HEK293 (cell line): ENCODE results near the gene RAB11FIP3.

Source experiments
- BCL11A ChIP-seq: fragments of 450-650 bp; formaldehyde crosslinking; IDR thresholded peaks from 2 replicates; pipeline ENCODE4 v1.5.1; 2016; ENCODE audit warnings: low read depth, missing biosample characterization, missing genetic modification characterization
- CTCF ChIP-seq: fragments of 450-650 bp; formaldehyde crosslinking; IDR thresholded peaks from 2 replicates; pipeline ENCODE4 v1.5.1; 2016; ENCODE audit warnings: missing biosample characterization, missing genetic modification characterization
- GLIS1 ChIP-seq: fragments of 450-650 bp; formaldehyde crosslinking; IDR thresholded peaks from 2 replicates; pipeline ENCODE4 v1.5.1; 2016; ENCODE audit warnings: missing biosample characterization, missing genetic modification characterization
- PBX3 ChIP-seq: sonication (generic); formaldehyde crosslinking; IDR thresholded peaks from 2 replicates; pipeline ENCODE4 v1.8.1; 2022; ENCODE audit warnings: mild to moderate bottlenecking, moderate library complexity, missing genetic modification reagents
- PRDM10 ChIP-seq: fragments of 450-650 bp; formaldehyde crosslinking; IDR thresholded peaks from 2 replicates; pipeline ENCODE4 v1.5.1; 2016; ENCODE audit warnings: missing biosample characterization, missing genetic modification characterization
- SCRT1 ChIP-seq: fragments of 450-650 bp; formaldehyde crosslinking; IDR thresholded peaks from 2 replicates; pipeline ENCODE4 v1.5.1; 2016; ENCODE audit warnings: missing biosample characterization, missing genetic modification characterization, borderline replicate concordance
- ZFP41 ChIP-seq: fragments of 450-650 bp; formaldehyde crosslinking; IDR thresholded peaks from 2 replicates; pipeline ENCODE4 v1.5.1; 2016; ENCODE audit warnings: missing biosample characterization, missing genetic modification characterization, borderline replicate concordance
- ZNF223 ChIP-seq: fragments of 450-650 bp; formaldehyde crosslinking; IDR thresholded peaks from 2 replicates; pipeline ENCODE4 v1.5.1; 2016; ENCODE audit warnings: missing biosample characterization, missing genetic modification characterization
- ZNF560 ChIP-seq: fragments of 450-650 bp; formaldehyde crosslinking; IDR thresholded peaks from 2 replicates; pipeline ENCODE4 v1.5.1; 2017; ENCODE audit warnings: missing biosample characterization, missing genetic modification characterization, borderline replicate concordance
- ZNF76 ChIP-seq: fragments of 450-650 bp; formaldehyde crosslinking; IDR thresholded peaks from 2 replicates; pipeline ENCODE4; 2016; ENCODE audit warnings: low read depth, missing biosample characterization, missing genetic modification characterization, borderline replicate concordance
- TF ChIP-seq, protein P1 (sequence below): fragments of 450-650 bp; formaldehyde crosslinking; IDR thresholded peaks from 2 replicates; pipeline ENCODE4 v1.5.1; 2017; ENCODE audit warnings: missing biosample characterization, mild to moderate bottlenecking, missing genetic modification characterization, moderate library complexity
- TF ChIP-seq, protein P2 (sequence below): fragments of 450-650 bp; formaldehyde crosslinking; IDR thresholded peaks from 2 replicates; pipeline ENCODE4 v1.5.1; 2016; ENCODE audit warnings: missing biosample characterization, missing genetic modification characterization, low read depth
- TF ChIP-seq, protein P3 (sequence below): fragments of 450-650 bp; formaldehyde crosslinking; IDR thresholded peaks from 2 replicates; pipeline ENCODE4 v1.5.1; 2017; ENCODE audit warnings: missing biosample characterization, missing genetic modification characterization

- TF ChIP-seq CTCF (tag by site-specific recombination) (no peak), ZNF560 (tag by site-specific recombination) (no peak), SCRT1 (tag by site-specific recombination) (no peak), BCL11A (tag by site-specific recombination) (no peak), PBX3 (CRISPR knock-in tag) (no peak), GLIS1 (tag by site-specific recombination) (no peak), ZNF223 (no peak), ZNF76 (tag by site-specific recombination) (no peak), PRDM10 (no peak; the same call in none of the 2 replicates), ZFP41 (tag by site-specific recombination) (no peak)
- TF ChIP-seq, protein P1, sequence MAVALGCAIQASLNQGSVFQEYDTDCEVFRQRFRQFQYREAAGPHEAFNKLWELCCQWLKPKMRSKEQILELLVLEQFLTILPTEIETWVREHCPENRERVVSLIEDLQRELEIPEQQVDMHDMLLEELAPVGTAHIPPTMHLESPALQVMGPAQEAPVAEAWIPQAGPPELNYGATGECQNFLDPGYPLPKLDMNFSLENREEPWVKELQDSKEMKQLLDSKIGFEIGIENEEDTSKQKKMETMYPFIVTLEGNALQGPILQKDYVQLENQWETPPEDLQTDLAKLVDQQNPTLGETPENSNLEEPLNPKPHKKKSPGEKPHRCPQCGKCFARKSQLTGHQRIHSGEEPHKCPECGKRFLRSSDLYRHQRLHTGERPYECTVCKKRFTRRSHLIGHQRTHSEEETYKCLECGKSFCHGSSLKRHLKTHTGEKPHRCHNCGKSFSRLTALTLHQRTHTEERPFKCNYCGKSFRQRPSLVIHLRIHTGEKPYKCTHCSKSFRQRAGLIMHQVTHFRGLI (tag by site-specific recombination) = peak; percentile 23; the same call in 1 of the 2 replicates
- TF ChIP-seq, protein P2, sequence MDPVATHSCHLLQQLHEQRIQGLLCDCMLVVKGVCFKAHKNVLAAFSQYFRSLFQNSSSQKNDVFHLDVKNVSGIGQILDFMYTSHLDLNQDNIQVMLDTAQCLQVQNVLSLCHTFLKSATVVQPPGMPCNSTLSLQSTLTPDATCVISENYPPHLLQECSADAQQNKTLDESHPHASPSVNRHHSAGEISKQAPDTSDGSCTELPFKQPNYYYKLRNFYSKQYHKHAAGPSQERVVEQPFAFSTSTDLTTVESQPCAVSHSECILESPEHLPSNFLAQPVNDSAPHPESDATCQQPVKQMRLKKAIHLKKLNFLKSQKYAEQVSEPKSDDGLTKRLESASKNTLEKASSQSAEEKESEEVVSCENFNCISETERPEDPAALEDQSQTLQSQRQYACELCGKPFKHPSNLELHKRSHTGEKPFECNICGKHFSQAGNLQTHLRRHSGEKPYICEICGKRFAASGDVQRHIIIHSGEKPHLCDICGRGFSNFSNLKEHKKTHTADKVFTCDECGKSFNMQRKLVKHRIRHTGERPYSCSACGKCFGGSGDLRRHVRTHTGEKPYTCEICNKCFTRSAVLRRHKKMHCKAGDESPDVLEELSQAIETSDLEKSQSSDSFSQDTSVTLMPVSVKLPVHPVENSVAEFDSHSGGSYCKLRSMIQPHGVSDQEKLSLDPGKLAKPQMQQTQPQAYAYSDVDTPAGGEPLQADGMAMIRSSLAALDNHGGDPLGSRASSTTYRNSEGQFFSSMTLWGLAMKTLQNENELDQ (tag by site-specific recombination) = no peak
- TF ChIP-seq, protein P3, sequence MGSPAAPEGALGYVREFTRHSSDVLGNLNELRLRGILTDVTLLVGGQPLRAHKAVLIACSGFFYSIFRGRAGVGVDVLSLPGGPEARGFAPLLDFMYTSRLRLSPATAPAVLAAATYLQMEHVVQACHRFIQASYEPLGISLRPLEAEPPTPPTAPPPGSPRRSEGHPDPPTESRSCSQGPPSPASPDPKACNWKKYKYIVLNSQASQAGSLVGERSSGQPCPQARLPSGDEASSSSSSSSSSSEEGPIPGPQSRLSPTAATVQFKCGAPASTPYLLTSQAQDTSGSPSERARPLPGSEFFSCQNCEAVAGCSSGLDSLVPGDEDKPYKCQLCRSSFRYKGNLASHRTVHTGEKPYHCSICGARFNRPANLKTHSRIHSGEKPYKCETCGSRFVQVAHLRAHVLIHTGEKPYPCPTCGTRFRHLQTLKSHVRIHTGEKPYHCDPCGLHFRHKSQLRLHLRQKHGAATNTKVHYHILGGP = no peak
Measured at GRCh38 chr16:381012-381788, 44.2 kb upstream of the RAB11FIP3 start.
